HepG2 (cell line): ENCODE results near the gene PPP1R9B. TPM values are rescaled to one million over a fixed set of nuclear protein-coding genes. Genes with fewer than 3 reads are reported as not detected.

Experiments
- ATAC-seq: fragments of 200-7000 bp; cut with Tn5 transposase; 3 replicates; pipeline ENCODE4 v1.9.1; 2020; ENCODE audit warnings: mild to moderate bottlenecking, moderate library complexity
- BruUV-seq: library from RNA; stranded (reverse); fragments of 400-500 nt; replicated peaks from 2 replicates; lab custom pipeline; 2021; lab: Mats Ljungman, UMichigan
- CTCF ChIA-PET: fragments of 300-600 bp; formaldehyde crosslinking; extraction: SDS; loops from one replicate; lab custom pipeline; 2021; ENCODE audit warnings: low total read pairs, inconsistent platforms, low intra/inter-chr PET ratio; lab: Yijun Ruan, JAX
- POLR2A ChIA-PET: fragments of 350-600 bp; sonication (Branson Sonifier 250); formaldehyde crosslinking; loops from one replicate; lab custom pipeline; 2020; ENCODE audit warnings: antibody characterized with exemption, inconsistent platforms; lab: Yijun Ruan, JAX
- DNase-seq: peaks from one replicate; pipeline ENCODE4 v3.0.0-alpha.2; 2015; ENCODE audit warnings: low spot score
- FAIRE-seq: peaks from 3 replicates; lab custom pipeline; 2011; peaks lifted over from hg19 to GRCh38; lab: Jason Lieb, UNC
- H2AFZ ChIP-seq: one replicate; pipeline ENCODE4 v1.6.1; 2011; ENCODE audit warnings: low read length, inconsistent platforms
- H3K27ac ChIP-seq: fragments of 300-600 bp; 3 replicates; pipeline ENCODE4 v1.8.0; 2011; ENCODE audit warnings: mixed run types, mild to moderate bottlenecking, mixed read lengths, low read length, inconsistent platforms; ENCODE audit not compliant: insufficient read depth; ENCODE audit errors: extremely low read length
- H3K27me3 ChIP-seq, 2 experiments: fragments of 200-600 bp in 1 of 2; 2 replicates in 1 of 2; 3 replicates in 1 of 2; pipeline versions ENCODE4 v1.6.0 to v1.8.0; 2011; ENCODE audit warnings: low read length in 2 of 2, mild to moderate bottlenecking in 2 of 2, moderate library complexity in 2 of 2, inconsistent platforms in 1 of 2; ENCODE audit not compliant: insufficient read depth in 2 of 2, control insufficient read depth in 1 of 2
- H3K36me3 ChIP-seq, 2 experiments: fragments of 200-600 bp in 1 of 2; replicated peaks in 1 of 2; 2 replicates in 1 of 2; 3 replicates in 1 of 2; pipeline versions ENCODE4 v1.5.1 to v1.8.0; 2011; ENCODE audit warnings: low read length in 2 of 2, inconsistent platforms in 1 of 2; ENCODE audit not compliant: insufficient read depth in 2 of 2, control insufficient read depth in 1 of 2
- H3K4me1 ChIP-seq: 2 replicates; pipeline ENCODE4 v1.5.1; 2012; ENCODE audit warnings: low read length, inconsistent platforms; ENCODE audit not compliant: insufficient read depth
- H3K4me2 ChIP-seq: 2 replicates; pipeline ENCODE4 v1.6.0; 2011; ENCODE audit warnings: low read depth, low read length, inconsistent platforms
- H3K4me3 ChIP-seq, 3 experiments: fragments of 200-600 bp in 1 of 3; sonication (generic), shearing (Covaris generic) in 1 of 3; replicated peaks in 1 of 3; 2 replicates each; pipeline ENCODE4 v1.5.1; 2011 to 2016; ENCODE audit warnings: low read length in 3 of 3, inconsistent platforms in 2 of 3, low read depth in 2 of 3, mild to moderate bottlenecking in 2 of 3, control low read depth in 1 of 3, mixed read lengths in 1 of 3; ENCODE audit not compliant: insufficient read depth in 1 of 3
- H3K79me2 ChIP-seq: one replicate; pipeline ENCODE4 v1.6.1; 2011; ENCODE audit warnings: low read length, inconsistent platforms; ENCODE audit not compliant: insufficient read depth
- H3K9ac ChIP-seq: 2 replicates; pipeline ENCODE4 v1.6.0; 2011; ENCODE audit warnings: mild to moderate bottlenecking, low read depth, low read length, inconsistent platforms; ENCODE audit not compliant: insufficient read depth
- H3K9me3 ChIP-seq: 2 replicates; pipeline ENCODE4 v1.5.1; 2012; ENCODE audit warnings: mild to moderate bottlenecking, low read length
- H4K20me1 ChIP-seq: 2 replicates; pipeline ENCODE4 v1.6.0; 2011; ENCODE audit warnings: inconsistent platforms, mild to moderate bottlenecking, low read length, moderate library complexity; ENCODE audit not compliant: insufficient read depth
- ATF7 ChIP-seq, 2 experiments: fragments of 450-650 bp in 1 of 2; sonication (generic) in 1 of 2; formaldehyde crosslinking in 1 of 2; IDR thresholded peaks; 2 replicates each; pipeline versions ENCODE4 v1.4.0 to v1.6.1; 2016 to 2020; ENCODE audit warnings: antibody characterized with exemption in 1 of 2, mild to moderate bottlenecking in 1 of 2, missing genetic modification reagents in 1 of 2
- CREB1 ChIP-seq, 2 experiments: fragments of 450-650 bp in 1 of 2; IDR thresholded peaks; 2 replicates each; pipeline ENCODE4 v1.6.1; 2016 to 2017; ENCODE audit warnings: control low read depth in 1 of 2, mild to moderate bottlenecking in 1 of 2, missing compliant biosample characterization in 1 of 2, missing genetic modification characterization in 1 of 2
- WGBS: methylation state at CpG from one replicate; pipeline ENCODE4 v1.1.6; 2017; ENCODE audit warnings: low lambda C conversion rate; 5-methylcytosine and 5-hydroxymethylcytosine counted together
- in situ Hi-C: cut with HindIII; loops from 2 replicates; pipeline ENCODE4 v1.10.0; 2017; ENCODE audit warnings: low pct_unique_long_range_greater_than_20kb; ENCODE audit not compliant: extremely low pct_ligation_motif_present
- intact Hi-C: fragments of 100-400 bp; cut with micrococcal nuclease; formaldehyde crosslinking; loops from one replicate; pipeline ENCODE4 v1.10.0; 2022; ENCODE audit not compliant: unreplicated experiment
- polyA plus RNA-seq, 8 experiments: library from polyadenylated mRNA; depleted of rRNA in 3 of 8; stranded (reverse) in 7 of 8; unstranded in 1 of 8; fragments of >200 nt; fragmentation: Illumina TruSeq in 4 of 8; extraction: Trizol in 4 of 8; gene quantifications; 2 replicates each; pipeline versions ENCODE4 v1.2.1 to v1.2.3, GENCODE V29; 2011 to 2016; ENCODE audit warnings: low read depth in 4 of 8, missing spikeins in 1 of 8, mixed read lengths in 1 of 8; ENCODE audit not compliant: insufficient read depth in 1 of 8
- total RNA-seq, 5 experiments: library from RNA; depleted of rRNA; stranded (reverse); fragments of >200 nt; fragmentation: Illumina TruSeq; extraction: Trizol; gene quantifications; 2 replicates each; pipeline ENCODE4 v1.2.3, GENCODE V29; 2016; ENCODE audit warnings: low read depth in 1 of 5
- TF ChIP-seq, protein P1 (sequence below): sonication (generic); formaldehyde crosslinking; IDR thresholded peaks from 2 replicates; pipeline ENCODE4 v1.5.0; 2020; ENCODE audit warnings: missing genetic modification reagents

PPP1R9B gene
- total and polyA plus RNA-seq, 2 of the 13 experiments (the other 11 are each of a cell fraction or from before 2014, with no cell fraction given), result 9.4 to 15.8 TPM

DNA sequence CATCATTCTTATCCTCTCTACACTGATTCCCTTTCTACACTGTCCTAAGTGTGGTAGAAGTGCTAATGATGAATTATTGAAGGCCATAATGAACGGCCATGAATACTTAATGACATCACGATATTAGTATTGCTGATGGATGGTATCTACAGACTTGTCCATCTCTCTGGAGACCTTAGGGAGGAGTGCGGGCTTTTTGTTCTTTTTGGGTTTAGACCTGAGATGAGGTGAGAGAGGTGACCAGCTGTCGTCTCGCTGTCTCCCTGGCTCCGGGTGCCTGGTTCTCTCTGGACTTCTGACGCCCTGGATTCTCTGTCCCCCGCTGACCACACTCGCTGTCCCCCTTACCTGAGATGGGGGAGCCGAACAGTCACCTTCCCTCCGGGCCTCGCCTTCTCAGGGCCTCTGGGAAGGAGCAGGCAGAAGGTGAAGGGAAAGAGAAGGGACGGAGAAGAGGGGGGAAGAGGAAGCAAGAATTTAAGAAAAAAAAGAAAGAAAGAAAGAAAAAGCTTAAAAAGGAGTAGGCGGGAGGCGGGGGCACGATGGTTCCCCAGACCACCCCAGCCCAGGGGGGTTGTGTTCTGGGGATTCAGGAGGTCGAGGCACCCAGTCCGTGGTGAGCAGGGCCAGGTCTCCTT, 32.4 kb upstream of the PPP1R9B start:
- Histone ChIP-seq H3K27me3 (peaks cover 10 to 50% of the 10 kb centered on the region in 2 experiments), H3K27ac (no peak overlapping the region), H3K4me2 (no peak overlapping the region), H3K4me3 (no peak overlapping the region), H3K79me2 (no peaks in the 10 kb centered on the region), H3K4me1 (peaks cover 26% of the 10 kb centered on the region), H2AFZ (no peak overlapping the region), H4K20me1 (no peaks in the 10 kb centered on the region), H3K9ac (no peak overlapping the region), H3K36me3 (no peaks in the 10 kb centered on the region), H3K9me3 (no peaks in the 10 kb centered on the region)
- FAIRE-seq (no peak), DNase-seq (no peak), ATAC-seq (no peak)
- 31% methylated on average over 18 of the region's 18 CpGs for WGBS
- BruUV-seq, result no TSS peak
- CTCF ChIA-PET, result no interaction called here
- POLR2A ChIA-PET, result no interaction called here
- intact Hi-C loops, result no loop called here
- TF ChIP-seq, protein P1, sequence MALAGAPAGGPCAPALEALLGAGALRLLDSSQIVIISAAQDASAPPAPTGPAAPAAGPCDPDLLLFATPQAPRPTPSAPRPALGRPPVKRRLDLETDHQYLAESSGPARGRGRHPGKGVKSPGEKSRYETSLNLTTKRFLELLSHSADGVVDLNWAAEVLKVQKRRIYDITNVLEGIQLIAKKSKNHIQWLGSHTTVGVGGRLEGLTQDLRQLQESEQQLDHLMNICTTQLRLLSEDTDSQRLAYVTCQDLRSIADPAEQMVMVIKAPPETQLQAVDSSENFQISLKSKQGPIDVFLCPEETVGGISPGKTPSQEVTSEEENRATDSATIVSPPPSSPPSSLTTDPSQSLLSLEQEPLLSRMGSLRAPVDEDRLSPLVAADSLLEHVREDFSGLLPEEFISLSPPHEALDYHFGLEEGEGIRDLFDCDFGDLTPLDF (CRISPR knock-in tag), result no peak
- TF ChIP-seq CREB1 (IDR thresholded peaks at IDR 0.05) (peak; percentile 68), CREB1 (CRISPR knock-in tag; IDR thresholded peaks at IDR 0.05) (no peak), ATF7 (IDR thresholded peaks at IDR 0.05) (peak; percentile 55; the same call in 1 of the 2 replicates), ATF7 (CRISPR knock-in tag; IDR thresholded peaks at IDR 0.05) (no peak)
- in situ Hi-C loops, result no loop called here
